Measurements from ENCODE around the gene HBEGF. TPM values are rescaled to one million over a fixed set of nuclear protein-coding genes. Genes with fewer than 3 reads are reported as not detected.
A peak's percentile ranks its signal among the peaks of the same experiment; 100 is the strongest.

Gene HBEGF
- total RNA-seq, 4 donors from 2014 or later: 27.1 to 30.9 (median 27.8) TPM

GRCh38 chr5:140322751-140323731, 23.4 kb downstream of the HBEGF start:
- Histone ChIP-seq H3K4me3 (no peak overlapping the region), H3K4me1 (peaks cover 0 to 62% (median 28%) of the 10 kb centered on the region in 4 donors), H3K27ac (peak overlapping the region; percentile 28 to 86 (median 56)), H3K27me3 (no peaks in the 10 kb centered on the region), H3K9me3 (no peaks in the 10 kb centered on the region), H3K36me3 (no peaks in the 10 kb centered on the region)
- WGBS, 2 donors: 21 to 30% methylated on average over 8 to 9 of the region's 9 CpGs
- TF ChIP-seq CTCF (IDR thresholded peaks at IDR 0.05) (no peak), POLR2A (IDR thresholded peaks at IDR 0.05) (no peak), EP300 (IDR thresholded peaks at IDR 0.05) (peak in 1 of 2 donors; percentile 67)
- DNase-seq (ENCODE audit: low spot score in 2 of 2): no peak

GRCh38 chr5:140321796-140322195, 24.6 kb downstream of the HBEGF start:
- Histone ChIP-seq H3K36me3 (no peaks in the 10 kb centered on the region), H3K27me3 (no peaks in the 10 kb centered on the region), H3K4me1 (peaks cover 0 to 51% (median 25%) of the 10 kb centered on the region in 4 donors), H3K27ac (peak overlapping the region in 2 of 4 donors; percentile 81 to 86), H3K9me3 (no peaks in the 10 kb centered on the region), H3K4me3 (no peak overlapping the region)
- WGBS, 2 donors: 76 to 79% methylated on average over 2 of the region's 2 CpGs
- peak in 1 of 2 donors; percentile 55 for DNase-seq (ENCODE audit: low spot score in 2 of 2)
- TF ChIP-seq EP300 (IDR thresholded peaks at IDR 0.05) (peak; percentile 83 to 89), POLR2A (IDR thresholded peaks at IDR 0.05) (no peak)

- Histone ChIP-seq H3K27ac (no peak overlapping the region), H3K4me3 (no peak overlapping the region), H3K9me3 (no peaks in the 10 kb centered on the region), H3K4me1 (peaks cover 0 to 40% (median 22%) of the 10 kb centered on the region in 4 donors), H3K27me3 (no peaks in the 10 kb centered on the region), H3K36me3 (no peaks in the 10 kb centered on the region)
- TF ChIP-seq EP300 (IDR thresholded peaks at IDR 0.05) (peak in 1 of 2 donors; percentile 72), POLR2A (IDR thresholded peaks at IDR 0.05) (no peak)
- 76 to 82% methylated on average over 1 of the region's 1 CpG for WGBS, 2 donors
- no peak for DNase-seq (ENCODE audit: low spot score in 2 of 2)
Measured at GRCh38 chr5:140319833-140320232, 26.6 kb downstream of the HBEGF start.

GRCh38 chr5:140318792-140319191, 27.6 kb downstream of the HBEGF start:
- no peak overlapping the region for H3K27ac ChIP-seq
- no peaks in the 10 kb centered on the region for H3K9me3 ChIP-seq
- no peak for DNase-seq (ENCODE audit: low spot score in 2 of 2)
- TF ChIP-seq POLR2A (IDR thresholded peaks at IDR 0.05) (no peak), EP300 (IDR thresholded peaks at IDR 0.05) (no peak), CTCF (IDR thresholded peaks at IDR 0.05) (no peak)
- H3K27me3 ChIP-seq: no peaks in the 10 kb centered on the region
- H3K4me1 ChIP-seq: peaks cover 0 to 30% (median 13%) of the 10 kb centered on the region in 4 donors
- 85 to 91% methylated on average over 4 of the region's 4 CpGs for WGBS, 2 donors
- H3K36me3 ChIP-seq: no peaks in the 10 kb centered on the region
- H3K4me3 ChIP-seq: no peak overlapping the region

- TF ChIP-seq EP300 (IDR thresholded peaks at IDR 0.05) (no peak), CTCF (IDR thresholded peaks at IDR 0.05) (no peak), POLR2A (IDR thresholded peaks at IDR 0.05) (no peak)
Measured at GRCh38 chr5:140317859-140318258, 28.5 kb downstream of the HBEGF start.

GRCh38 chr5:140312791-140313189, 33.6 kb downstream of the HBEGF start:
- TF ChIP-seq EP300 (IDR thresholded peaks at IDR 0.05) (no peak), CTCF (IDR thresholded peaks at IDR 0.05) (no peak), POLR2A (IDR thresholded peaks at IDR 0.05) (no peak)
- Histone ChIP-seq H3K27me3 (no peaks in the 10 kb centered on the region), H3K4me3 (no peak overlapping the region), H3K4me1 (peaks cover 0 to 14% (median 5%) of the 10 kb centered on the region in 4 donors), H3K27ac (peak overlapping the region in 2 of 4 donors; percentile 56 to 65), H3K36me3 (no peaks in the 10 kb centered on the region), H3K9me3 (no peaks in the 10 kb centered on the region)
- 83 to 91% methylated on average over 7 of the region's 7 CpGs for WGBS, 2 donors
- DNase-seq (ENCODE audit: low spot score in 2 of 2): no peak

More at GRCh38 chr5:140317859-140318258, 28.5 kb downstream of the HBEGF start:
- Histone ChIP-seq H3K4me3 (no peak overlapping the region), H3K4me1 (peaks cover 0 to 21% (median 4%) of the 10 kb centered on the region in 4 donors), H3K27ac (no peak overlapping the region), H3K36me3 (no peaks in the 10 kb centered on the region), H3K9me3 (no peaks in the 10 kb centered on the region), H3K27me3 (no peaks in the 10 kb centered on the region)
- 81 to 84% methylated on average over 5 of the region's 5 CpGs for WGBS, 2 donors
- no peak for DNase-seq (ENCODE audit: low spot score in 2 of 2)

All from tibial nerve (tissue), 4 donors.